ENCODE measurements around the gene DACT2.
"Not testable (repeated sequence)": the region's sequence is repeated elsewhere in the genome, so short reads cannot be mapped to it uniquely, and the experiment has no call there.

DACT2 gene, protein sequence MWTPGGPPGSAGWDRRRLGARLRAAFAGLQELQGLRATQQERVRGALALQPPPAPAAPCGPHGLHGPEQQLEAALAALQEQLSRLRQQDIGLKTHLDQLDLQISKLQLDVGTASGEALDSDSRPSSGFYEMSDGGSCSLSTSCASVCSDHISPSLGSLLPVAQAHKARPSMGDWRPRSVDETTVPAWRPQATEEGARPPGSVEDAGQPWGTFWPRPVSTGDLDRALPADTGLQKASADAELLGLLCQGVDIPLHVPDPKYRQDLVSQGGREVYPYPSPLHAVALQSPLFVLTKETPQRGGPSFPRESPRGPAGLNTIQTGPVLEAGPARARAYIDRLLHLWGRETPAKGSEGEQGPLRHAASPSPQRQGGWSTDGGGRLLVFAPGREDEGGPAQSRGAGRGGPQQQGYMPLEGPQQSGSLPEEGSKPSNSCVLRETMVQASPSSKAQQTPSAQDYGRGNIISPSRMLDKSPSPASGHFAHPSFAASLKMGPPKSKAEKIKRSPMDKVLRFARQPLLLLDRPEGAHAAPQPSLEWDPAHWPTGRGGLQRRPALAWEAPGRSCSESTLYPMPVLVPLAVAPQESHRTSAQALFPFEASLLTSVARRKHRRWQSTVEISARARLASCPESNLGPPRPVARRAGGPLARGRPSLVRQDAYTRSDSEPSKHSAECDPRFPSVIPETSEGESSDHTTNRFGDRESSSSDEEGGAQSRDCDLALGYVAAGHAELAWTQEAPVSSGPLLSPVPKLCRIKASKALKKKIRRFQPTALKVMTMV

DNA sequence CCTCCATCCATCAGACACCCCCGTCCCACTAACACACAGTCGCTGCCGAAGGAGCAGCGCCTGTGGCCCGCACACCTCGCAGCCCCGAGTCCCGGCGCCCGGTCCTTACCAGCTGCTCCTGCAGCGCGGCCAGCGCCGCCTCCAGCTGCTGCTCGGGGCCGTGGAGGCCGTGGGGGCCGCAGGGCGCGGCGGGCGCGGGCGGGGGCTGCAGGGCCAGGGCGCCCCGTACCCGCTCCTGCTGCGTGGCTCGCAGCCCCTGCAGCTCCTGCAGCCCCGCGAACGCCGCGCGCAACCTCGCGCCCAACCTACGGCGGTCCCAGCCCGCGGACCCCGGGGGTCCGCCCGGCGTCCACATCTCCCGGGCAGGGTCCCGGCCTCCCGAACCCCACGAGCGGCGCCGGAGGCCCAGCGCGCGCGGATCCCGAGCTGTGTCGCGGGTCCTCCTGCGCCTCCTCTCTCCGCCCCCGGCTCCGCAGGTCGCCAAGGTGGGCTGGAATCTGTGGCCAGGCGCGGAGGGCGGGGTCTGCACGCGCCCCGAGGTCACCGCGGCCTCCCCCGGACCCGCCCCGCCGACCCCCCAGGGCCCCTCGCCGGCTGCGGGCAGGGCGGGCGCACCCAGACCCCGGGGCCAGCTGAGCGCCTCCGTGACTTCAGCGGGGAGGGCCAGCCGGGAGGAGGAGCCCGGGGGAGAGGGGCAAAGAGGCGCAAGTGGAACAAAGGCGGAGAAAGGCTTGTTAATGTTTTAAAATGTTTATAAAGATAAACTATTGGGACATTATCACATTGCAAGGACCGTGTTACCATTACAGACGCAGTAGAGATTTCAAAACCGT, at the start of gene DACT2:
Gene DACT2 (minus strand): TSS at position 499 of the 833 bp plus-strand sequence. CDS start 144 bp downstream, at position 355.
- DNase-seq (ENCODE audit: low read depth in 3 of 3, low spot score in 1 of 3) = no peak

DNA sequence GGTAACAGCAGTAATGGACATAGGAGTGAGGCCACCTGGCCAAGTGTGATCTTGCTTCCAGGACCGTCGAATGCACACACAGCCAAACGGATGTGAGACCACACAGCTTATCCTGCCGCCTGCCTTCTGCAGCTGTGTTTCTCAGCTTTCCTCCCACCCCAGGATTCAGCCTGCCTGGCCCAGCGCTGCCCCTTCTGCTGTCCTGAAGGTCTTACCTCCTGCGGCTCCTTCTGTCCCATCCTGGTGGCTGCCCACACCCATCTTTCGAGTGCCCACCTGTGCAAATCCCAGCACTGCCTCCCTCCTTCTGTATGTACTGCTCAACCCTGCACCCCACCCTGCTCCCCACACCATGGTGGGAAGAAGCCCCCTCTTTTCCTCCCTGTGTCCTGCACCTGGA, 49.4 kb upstream of the DACT2 start:
- DNase-seq (ENCODE audit: low read depth in 3 of 3, low spot score in 1 of 3) = no peak

DNA sequence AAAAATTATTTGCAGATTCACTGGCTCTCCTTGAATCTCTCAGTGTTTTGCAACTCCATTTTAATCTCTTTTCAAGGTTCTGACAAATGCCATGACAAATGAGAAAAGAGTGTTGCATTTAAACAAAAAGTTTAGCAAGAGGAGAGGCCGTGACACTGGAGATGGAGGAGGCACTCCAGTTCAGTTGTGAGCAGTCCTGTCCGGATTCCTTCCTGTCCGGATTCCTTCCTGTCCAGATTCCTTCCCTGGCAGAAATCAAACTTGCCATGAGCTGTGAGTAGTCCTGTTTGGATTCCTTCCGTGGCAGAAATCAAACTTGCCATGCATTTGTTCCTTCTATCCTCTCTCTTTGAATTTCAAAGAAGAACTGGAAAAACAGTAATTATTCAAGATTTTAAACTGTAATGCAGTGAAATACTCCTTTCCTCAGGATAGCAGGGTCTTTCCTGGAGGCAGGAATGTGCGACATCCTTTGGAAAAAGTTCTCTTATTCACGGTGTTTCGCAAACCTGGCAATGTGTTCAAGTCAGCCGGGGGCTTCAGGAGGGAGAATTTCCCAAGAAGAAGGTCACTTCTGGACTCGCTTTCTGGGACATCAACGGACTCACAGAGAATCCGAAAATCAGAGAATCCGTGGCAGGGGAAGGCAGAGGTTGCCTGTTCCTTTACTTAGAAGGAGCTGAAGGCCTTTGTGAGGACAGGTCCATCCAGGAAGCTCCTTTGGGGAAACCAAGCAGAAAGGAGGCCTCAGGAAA, 48.7 kb upstream of the DACT2 start:
- DNase-seq (ENCODE audit: low read depth in 3 of 3, low spot score in 1 of 3) = no peak

DNA sequence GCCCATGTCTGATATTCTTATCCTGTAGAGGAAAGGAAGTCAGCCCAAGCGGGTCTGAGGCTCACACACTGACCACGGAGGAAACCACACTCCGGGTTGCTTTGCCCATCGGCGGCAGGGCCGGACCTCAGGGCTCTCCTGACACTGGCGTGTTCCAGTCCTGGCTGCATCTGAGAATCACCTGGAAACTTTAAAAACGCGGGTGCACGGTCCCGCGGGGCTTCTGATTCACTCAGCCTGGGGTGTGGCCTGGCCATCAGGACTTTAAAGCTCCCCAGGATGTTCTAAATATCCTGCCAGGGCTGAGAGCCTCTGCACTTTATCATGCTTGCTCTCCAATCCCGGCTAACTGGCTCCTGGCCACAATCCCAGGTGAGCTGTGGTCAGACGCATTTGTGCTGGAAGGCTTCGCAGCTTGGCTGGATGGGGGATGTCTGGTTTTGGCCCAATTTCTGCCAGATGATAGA, 47.7 kb upstream of the DACT2 start:
- no peak for DNase-seq (ENCODE audit: low read depth in 3 of 3, low spot score in 1 of 3)

DNA sequence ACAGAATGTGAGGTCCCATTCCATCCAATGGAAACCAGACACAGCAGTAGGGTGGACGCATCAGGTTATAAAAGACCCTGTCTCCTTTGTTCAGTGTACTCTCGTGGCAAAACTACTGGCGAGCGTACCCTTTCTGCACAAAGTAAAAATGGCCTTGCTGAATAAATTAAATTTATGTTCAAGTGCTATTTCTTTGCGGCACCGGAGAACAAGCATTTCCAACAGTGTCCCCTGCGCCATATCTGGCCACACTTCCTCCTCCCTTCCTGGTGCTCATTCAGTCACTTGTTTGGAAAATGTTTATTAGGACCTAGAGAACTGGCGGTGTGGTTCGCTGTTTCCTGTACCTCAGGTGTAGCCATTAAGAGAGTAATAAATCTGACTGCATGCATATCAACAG, 46.9 kb upstream of the DACT2 start:
- DNase-seq (ENCODE audit: low read depth in 3 of 3, low spot score in 1 of 3) = no peak

- DNase-seq (ENCODE audit: low read depth in 3 of 3, low spot score in 1 of 3) = no peak
These were observed 46.0 kb upstream of the DACT2 start for GRCh38 chr6:168365422-168366165.

- no peak for DNase-seq (ENCODE audit: low read depth in 3 of 3, low spot score in 1 of 3)
These were observed 45.3 kb upstream of the DACT2 start for GRCh38 chr6:168364793-168365421.

DNA sequence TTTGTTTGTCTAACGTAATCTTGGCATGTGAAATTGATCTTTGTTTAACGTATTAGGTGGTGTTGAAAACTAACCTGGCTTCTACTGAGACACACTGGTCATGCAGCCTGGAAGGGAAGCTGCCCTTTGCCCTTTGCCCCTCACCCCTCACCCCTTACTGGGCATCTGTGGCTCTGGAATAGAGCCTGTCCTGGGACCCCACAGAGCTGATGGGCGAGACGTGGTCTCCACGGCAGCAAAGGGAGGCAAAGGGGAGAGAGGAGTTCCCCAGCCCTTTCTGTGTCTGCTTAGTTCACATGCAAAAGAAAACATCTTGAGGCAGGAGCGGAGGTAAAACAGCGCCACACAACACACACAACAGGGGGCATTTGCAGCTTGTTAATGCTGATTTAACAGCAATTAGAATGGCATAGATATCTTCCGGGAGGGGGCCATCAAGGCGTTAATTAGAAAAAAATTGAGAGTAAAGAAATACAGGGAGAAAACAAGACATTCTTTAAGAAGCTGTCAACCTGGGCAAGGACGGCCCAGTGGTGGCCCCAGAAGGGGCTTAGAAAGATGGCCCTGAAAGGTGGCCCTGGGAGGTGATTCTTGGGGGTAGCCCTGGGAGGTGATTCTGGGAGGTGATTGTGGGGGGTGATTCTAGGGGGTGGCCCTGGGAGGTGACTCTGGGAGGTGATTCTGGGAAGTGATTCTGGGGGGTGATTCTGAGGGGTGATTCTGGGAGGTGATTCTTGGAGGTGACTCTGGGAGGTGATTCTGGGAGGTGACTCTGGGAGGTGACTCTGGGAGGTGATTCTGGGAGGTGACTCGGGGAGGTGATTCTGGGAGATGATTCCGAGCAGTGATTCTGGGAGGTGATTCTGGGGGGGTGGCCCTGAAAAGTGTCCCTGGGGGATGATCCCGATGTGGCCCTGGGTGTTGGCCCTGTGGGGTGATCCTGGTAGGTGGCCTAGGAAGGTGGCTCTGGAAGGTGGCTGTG, 44.5 kb upstream of the DACT2 start:
- no peak for DNase-seq (ENCODE audit: low read depth in 3 of 3, low spot score in 1 of 3)

DNA sequence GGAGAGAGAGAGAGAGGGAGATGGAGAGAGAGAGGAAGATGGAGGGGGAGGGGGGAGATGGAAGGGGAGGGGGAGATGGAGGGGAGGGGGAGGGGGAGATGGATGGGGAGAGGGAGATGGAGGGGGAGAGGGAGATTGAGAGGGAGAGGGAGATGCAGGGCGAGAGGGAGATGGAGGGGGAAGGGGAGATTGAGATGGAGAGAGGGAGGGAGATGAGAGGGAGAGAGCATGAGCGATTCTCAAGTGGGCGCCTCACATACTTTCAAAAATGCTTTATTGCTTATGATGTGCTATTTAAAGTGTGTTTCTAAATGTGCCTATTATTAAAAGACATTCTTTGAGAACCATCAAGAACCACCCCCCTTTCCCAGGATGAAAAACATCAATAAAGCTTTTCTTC, 43.7 kb upstream of the DACT2 start:
- no peak for DNase-seq (ENCODE audit: low read depth in 3 of 3, low spot score in 1 of 3)

DNA sequence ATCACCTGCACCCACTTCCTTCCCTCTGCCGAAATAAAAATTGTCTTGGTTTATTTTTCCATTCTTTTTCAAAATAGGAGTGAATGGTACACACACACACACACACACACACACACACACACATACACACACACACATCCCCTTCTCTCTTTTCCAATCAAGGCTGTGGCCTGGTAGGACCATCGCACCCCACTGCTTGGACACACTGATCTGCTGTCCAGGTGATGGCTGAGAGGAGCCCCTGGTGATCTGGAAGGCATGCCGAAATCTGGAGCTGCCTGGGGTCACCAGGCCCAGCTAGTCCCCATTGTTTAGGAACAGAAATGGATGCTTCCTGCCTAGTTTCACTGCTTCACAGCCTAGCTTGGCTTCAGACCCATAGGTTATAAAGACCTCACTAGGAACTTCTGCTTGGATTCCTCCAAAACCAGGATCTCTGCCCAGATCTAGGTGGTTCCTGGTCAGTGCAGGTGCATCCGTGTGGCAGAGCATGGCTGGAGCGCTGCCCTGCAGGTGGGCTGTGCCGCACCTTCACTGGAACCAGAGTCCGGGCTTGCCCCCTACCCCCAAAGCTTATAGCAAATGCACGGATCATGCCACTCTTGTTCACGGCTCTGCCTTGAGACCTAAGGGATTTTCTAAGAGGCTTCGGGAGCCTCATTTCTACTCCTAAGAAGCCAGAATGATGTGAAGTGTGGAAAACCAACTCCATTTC, 42.9 kb upstream of the DACT2 start:
- no peak for DNase-seq (ENCODE audit: low read depth in 3 of 3, low spot score in 1 of 3)

DNA sequence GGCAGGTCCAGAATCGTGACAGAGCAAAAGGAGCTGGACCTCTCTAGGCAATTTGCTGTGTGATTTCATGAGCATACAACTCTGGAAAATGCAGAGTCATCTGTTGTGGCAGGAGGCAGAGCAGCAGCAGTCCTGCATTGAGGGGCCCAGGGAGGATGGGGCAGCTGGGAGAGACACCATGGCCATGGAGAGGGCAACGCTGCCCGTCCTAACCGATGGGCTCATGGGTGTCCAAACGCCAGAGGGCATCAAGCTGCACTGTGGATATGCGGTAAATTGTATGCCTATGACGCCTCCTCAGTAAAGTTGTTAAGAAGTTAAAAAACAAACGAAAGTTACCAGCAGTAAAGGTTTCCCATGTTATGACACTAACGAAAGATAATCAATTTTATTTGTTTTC, 42.2 kb upstream of the DACT2 start:
- DNase-seq (ENCODE audit: low read depth in 3 of 3, low spot score in 1 of 3) = no peak

DNA sequence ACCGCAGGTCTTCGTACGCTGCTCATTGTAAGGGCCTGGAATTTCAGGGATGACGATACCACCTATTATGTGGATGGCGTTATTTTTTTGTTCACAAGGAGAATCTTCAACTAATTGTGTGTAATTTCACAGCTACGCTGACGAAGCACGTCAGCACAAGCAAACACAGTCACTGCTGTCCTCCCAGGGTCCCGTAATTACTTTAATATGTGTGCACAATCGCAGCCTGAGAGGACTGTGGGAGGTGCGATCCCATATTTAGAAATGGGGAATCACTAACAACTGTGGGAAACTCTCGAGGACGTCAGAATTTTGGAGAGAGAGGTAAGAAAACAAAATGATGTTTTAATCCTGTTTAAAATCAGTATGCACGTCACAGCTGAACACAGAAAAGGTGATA, 40.2 kb upstream of the DACT2 start:
- DNase-seq (ENCODE audit: low read depth in 3 of 3, low spot score in 1 of 3) = no peak

- DNase-seq (ENCODE audit: low read depth in 3 of 3, low spot score in 1 of 3) = no peak
These were observed 39.4 kb upstream of the DACT2 start for GRCh38 chr6:168358842-168359420.

GRCh38 chr6:168356872-168357271, 37.3 kb upstream of the DACT2 start:
- DNase-seq (ENCODE audit: low read depth in 3 of 3, low spot score in 1 of 3) = not testable (repeated sequence)

- DNase-seq (ENCODE audit: low read depth in 3 of 3, low spot score in 1 of 3) = no peak
These were observed 36.3 kb upstream of the DACT2 start for GRCh38 chr6:168355716-168356522.

DNA sequence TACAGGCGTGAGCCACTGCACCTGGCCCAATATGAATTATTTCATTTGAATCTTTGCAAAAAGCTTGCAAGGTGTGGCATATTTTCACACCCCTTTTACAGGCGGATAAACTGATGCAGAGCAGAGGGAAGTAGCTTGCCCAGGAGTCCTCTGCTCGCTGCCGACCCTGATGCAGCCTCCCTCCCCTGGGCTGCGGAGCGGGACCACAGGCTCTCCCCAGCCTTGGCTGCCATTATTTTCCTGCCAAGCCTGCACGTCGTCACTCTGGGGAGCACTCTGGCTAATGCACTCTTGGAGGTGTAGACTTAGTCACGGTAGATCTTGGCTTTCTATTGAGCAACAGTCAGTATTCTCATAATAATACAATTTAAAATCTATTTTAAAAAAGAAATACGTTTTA, 34.8 kb upstream of the DACT2 start:
- DNase-seq (ENCODE audit: low read depth in 3 of 3, low spot score in 1 of 3) = no peak

GRCh38 chr6:168353041-168353440, 33.5 kb upstream of the DACT2 start:
- DNase-seq (ENCODE audit: low read depth in 3 of 3, low spot score in 1 of 3) = no peak

Measured in stimulated activated CD4-positive, alpha-beta T cell treated with anti-CD3 and anti-CD28 coated beads, TNF-alpha, amount 100 ng/mL, for 1 hour (primary cell).